Lower leg skin (tissue), 3 donors: ENCODE measurements around the gene NLRP9.

ENCODE experiments used
- POLR2A ChIP-seq, 2 donors: fragments of 450-650 bp; IDR thresholded peaks; one replicate each; pipeline ENCODE4 v1.6.1; 2016 to 2017; ENCODE audit warnings: antibody characterized with exemption in 2 of 2, mild to moderate bottlenecking in 1 of 2, moderate library complexity in 1 of 2
- TF ChIP-seq, protein P1 (sequence below), 3 donors: fragments of 450-650 bp; IDR thresholded peaks; one replicate each; pipeline ENCODE4 v1.5.1; 2016; ENCODE audit warnings: antibody characterized with exemption in 3 of 3, mild to moderate bottlenecking in 3 of 3, moderate library complexity in 2 of 3

DNA sequence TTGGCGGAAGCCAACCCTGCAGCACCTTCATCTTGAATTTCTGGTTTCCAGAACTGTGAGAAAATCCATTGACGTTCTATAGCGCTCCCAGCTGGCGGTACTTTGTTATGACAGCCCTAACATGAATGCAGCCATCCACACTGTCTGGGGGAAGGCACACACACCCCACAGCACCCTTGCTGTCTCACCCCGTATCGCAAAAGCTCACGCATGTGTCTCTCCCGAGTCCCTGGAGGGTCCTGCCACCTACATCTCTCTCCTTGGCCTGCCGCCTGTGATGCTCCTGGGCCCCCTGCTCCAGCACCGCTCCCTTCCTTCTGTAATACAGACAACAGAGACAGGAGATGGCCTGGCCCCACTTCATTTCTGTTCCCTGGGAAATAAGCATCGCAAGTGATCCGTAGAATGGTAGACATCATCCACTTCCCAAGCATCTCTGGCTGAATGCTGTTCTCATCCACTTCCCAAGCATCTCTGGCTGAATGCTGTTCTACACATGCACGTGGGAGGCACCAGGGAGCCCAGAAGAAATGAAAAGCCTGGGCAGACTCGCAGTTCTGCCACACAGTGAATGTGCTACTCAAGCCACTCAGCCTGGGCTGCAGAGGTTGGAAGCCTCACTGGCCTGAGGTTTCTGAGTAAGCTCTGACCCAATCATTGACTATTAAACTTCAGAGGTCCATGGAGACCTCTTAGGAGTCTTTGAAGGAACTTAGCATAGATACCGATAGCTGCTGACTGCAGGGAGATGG, 33.5 kb downstream of the NLRP9 start:
- TF ChIP-seq, protein P1, sequence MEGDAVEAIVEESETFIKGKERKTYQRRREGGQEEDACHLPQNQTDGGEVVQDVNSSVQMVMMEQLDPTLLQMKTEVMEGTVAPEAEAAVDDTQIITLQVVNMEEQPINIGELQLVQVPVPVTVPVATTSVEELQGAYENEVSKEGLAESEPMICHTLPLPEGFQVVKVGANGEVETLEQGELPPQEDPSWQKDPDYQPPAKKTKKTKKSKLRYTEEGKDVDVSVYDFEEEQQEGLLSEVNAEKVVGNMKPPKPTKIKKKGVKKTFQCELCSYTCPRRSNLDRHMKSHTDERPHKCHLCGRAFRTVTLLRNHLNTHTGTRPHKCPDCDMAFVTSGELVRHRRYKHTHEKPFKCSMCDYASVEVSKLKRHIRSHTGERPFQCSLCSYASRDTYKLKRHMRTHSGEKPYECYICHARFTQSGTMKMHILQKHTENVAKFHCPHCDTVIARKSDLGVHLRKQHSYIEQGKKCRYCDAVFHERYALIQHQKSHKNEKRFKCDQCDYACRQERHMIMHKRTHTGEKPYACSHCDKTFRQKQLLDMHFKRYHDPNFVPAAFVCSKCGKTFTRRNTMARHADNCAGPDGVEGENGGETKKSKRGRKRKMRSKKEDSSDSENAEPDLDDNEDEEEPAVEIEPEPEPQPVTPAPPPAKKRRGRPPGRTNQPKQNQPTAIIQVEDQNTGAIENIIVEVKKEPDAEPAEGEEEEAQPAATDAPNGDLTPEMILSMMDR (IDR thresholded peaks at IDR 0.05), result no peak
- no peak for TF ChIP-seq POLR2A (IDR thresholded peaks at IDR 0.05)
